Measurements from ENCODE around the gene MTCL1. TPM values are rescaled to one million over a fixed set of nuclear protein-coding genes. Genes with fewer than 3 reads are reported as not detected.

The MTCL1 gene
- total and polyA plus RNA-seq, 11 donors, result 4.7 to 17.7 (median 9.5) TPM

- intact Hi-C loops (cut with DNase I), result loop anchor here in 3 of 10 donors (10.0 kb wide), 2 partner anchors 363 to 443 kb away; no protein-coding TSS in a partner anchor
- Histone ChIP-seq H3K4me3 (no peak overlapping the region), H3K4me1 (peaks cover 0 to 25% (median 12%) of the 10 kb centered on the region in 12 donors), H3K27ac (no peak overlapping the region), H3K27me3 (peaks cover 0 to 31% (median 0%) of the 10 kb centered on the region in 9 donors), H3K36me3 (no peaks in the 10 kb centered on the region), H3K9me3 (no peaks in the 10 kb centered on the region)
- ATAC-seq, result no peak
- no peak for DNase-seq
- no peak for TF ChIP-seq CTCF (IDR thresholded peaks at IDR 0.05)
- TF ChIP-seq POLR2A (IDR thresholded peaks at IDR 0.05), result no peak
- 63 to 77% (median 64%) methylated on average over 7 to 9 of the region's 9 CpGs for WGBS, 4 donors
Observed at GRCh38 chr18:8701546-8702118, 3.7 kb upstream of the MTCL1 start.

- intact Hi-C loops (cut with DNase I), result loop anchor here in 3 of 10 donors (10.0 kb wide), 2 partner anchors 362 to 442 kb away; no protein-coding TSS in a partner anchor
Observed at GRCh38 chr18:8702668-8703067, 2.7 kb upstream of the MTCL1 start.

GRCh38 chr18:8703092-8703709 is 2.2 kb upstream of the MTCL1 start:
- H3K27me3 ChIP-seq, result peaks cover 0 to 42% (median 0%) of the 10 kb centered on the region in 9 donors
- H3K27ac ChIP-seq, result peak overlapping the region in 2 of 12 donors; percentile 92 to 94
- H3K36me3 ChIP-seq, result no peaks in the 10 kb centered on the region
- intact Hi-C loops (cut with DNase I), result loop anchor here in 3 of 10 donors (10.0 kb wide), 2 partner anchors 362 to 442 kb away; no protein-coding TSS in a partner anchor
- no peak for DNase-seq
- peaks cover 0 to 31% (median 18%) of the 10 kb centered on the region in 12 donors for H3K4me1 ChIP-seq
- TF ChIP-seq POLR2A (IDR thresholded peaks at IDR 0.05) (no peak), CTCF (IDR thresholded peaks at IDR 0.05) (no peak)
- ATAC-seq, result no peak
- H3K4me3 ChIP-seq, result no peak overlapping the region
- 43 to 52% (median 49%) methylated on average over 24 to 25 of the region's 25 CpGs for WGBS, 4 donors
- H3K9me3 ChIP-seq, result no peaks in the 10 kb centered on the region

More at GRCh38 chr18:8702668-8703067, 2.7 kb upstream of the MTCL1 start:
- Histone ChIP-seq H3K36me3 (no peaks in the 10 kb centered on the region), H3K4me3 (no peak overlapping the region), H3K27me3 (peaks cover 0 to 41% (median 0%) of the 10 kb centered on the region in 9 donors), H3K9me3 (no peaks in the 10 kb centered on the region), H3K27ac (peak overlapping the region in 1 of 12 donors; percentile 94), H3K4me1 (peaks cover 0 to 31% (median 18%) of the 10 kb centered on the region in 12 donors)
- no peak for TF ChIP-seq CTCF (IDR thresholded peaks at IDR 0.05)
- no peak for TF ChIP-seq POLR2A (IDR thresholded peaks at IDR 0.05)
- ATAC-seq (no peak), DNase-seq (no peak)

- H3K4me3 ChIP-seq, result peak overlapping the region in 9 of 12 donors; percentile 64 to 95 (median 73)
- 53 to 73% (median 64%) methylated on average over 16 of the region's 16 CpGs for WGBS, 4 donors
Observed at GRCh38 chr18:8703781-8704301, 1.5 kb upstream of the MTCL1 start.

More at GRCh38 chr18:8703781-8704301, 1.5 kb upstream of the MTCL1 start:
- no peak for DNase-seq
- peaks cover 0 to 38% (median 0%) of the 10 kb centered on the region in 9 donors for H3K27me3 ChIP-seq
- TF ChIP-seq CTCF (IDR thresholded peaks at IDR 0.05) (no peak), POLR2A (IDR thresholded peaks at IDR 0.05) (no peak)
- peak in 1 of 4 donors; percentile 2 for ATAC-seq
- no peaks in the 10 kb centered on the region for H3K36me3 ChIP-seq
- peak overlapping the region; percentile 76 to 95 (median 90) for H3K27ac ChIP-seq
- peaks cover 0 to 31% (median 18%) of the 10 kb centered on the region in 12 donors for H3K4me1 ChIP-seq
- H3K9me3 ChIP-seq, result no peaks in the 10 kb centered on the region
- intact Hi-C loops (cut with DNase I), result loop anchor here in 3 of 10 donors (10.0 kb wide), 2 partner anchors 361 to 441 kb away; no protein-coding TSS in a partner anchor

Data from heart left ventricle (tissue), 16 donors.